Ureter (tissue), 1 donor: Measurements from ENCODE around the gene PHACTR2. TPM values are rescaled to one million over a fixed set of nuclear protein-coding genes. Genes with fewer than 3 reads are reported as not detected.
"Not testable (repeated sequence)": the region's sequence is repeated elsewhere in the genome, so short reads cannot be mapped to it uniquely, and the experiment has no call there.

Source experiments
- DNase-seq: peaks from one replicate; pipeline ENCODE4 v3.0.0-alpha.2; 2020; ENCODE audit warnings: low spot score
- total RNA-seq: library from RNA; stranded (reverse); gene quantifications from one replicate; pipeline ENCODE4 v1.2.4, GENCODE V29; 2023
- donor health status: DM: yes; HTN: yes; CAD: no.

PHACTR2 gene
- total RNA-seq, 1 donor from 2014 or later, result 93.2 TPM

DNA sequence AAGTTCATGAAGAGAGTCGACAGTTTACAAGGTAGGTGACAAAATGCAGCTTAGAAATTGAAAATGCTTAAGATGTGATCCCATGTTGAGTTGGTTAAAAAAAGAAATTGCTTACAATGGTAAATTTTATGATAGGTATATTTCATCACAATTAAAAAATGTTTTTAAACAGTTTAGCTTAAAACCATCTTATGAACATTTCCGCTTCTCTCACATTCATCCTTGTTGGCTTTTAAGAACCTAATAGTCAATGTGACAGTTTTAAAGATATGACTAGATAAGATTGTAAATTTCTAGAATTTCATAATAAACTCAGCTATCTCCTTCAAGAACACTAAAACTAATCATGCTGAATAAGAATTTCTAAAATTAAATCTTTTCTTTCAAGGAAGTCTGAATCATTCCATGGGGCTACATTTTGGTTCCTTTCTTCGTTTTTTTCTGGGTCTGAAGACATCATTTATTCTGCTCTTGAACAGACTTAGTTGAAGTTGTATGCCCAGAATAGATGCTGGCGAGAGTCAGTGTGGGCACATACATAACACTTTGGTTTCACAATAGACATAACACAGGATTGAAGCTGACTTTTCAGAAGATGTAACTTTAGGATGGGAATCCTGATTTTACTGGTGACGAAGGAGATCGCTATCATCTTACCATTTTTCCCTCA, 129.5 kb downstream of the PHACTR2 start:
- DNase-seq, result no peak

DNA sequence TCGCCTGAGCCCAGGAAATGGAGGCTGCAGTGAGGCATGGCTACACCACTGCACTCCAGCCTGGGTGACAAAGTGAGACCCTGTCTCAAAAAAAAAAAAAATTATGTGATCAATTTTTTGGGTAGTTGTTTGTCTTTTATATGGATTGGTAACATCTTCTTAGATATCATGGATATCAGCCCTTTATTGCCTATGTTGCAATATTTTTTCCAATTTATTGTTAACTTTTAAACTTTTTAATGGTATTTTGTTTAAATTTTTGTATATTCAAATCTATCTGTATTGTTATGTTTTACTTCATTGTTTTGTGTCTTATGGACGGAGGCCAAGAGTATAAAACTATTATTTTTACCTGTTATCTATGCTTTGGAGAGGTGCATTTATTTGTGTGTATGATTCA, 133.0 kb downstream of the PHACTR2 start:
- DNase-seq, result no peak

DNA sequence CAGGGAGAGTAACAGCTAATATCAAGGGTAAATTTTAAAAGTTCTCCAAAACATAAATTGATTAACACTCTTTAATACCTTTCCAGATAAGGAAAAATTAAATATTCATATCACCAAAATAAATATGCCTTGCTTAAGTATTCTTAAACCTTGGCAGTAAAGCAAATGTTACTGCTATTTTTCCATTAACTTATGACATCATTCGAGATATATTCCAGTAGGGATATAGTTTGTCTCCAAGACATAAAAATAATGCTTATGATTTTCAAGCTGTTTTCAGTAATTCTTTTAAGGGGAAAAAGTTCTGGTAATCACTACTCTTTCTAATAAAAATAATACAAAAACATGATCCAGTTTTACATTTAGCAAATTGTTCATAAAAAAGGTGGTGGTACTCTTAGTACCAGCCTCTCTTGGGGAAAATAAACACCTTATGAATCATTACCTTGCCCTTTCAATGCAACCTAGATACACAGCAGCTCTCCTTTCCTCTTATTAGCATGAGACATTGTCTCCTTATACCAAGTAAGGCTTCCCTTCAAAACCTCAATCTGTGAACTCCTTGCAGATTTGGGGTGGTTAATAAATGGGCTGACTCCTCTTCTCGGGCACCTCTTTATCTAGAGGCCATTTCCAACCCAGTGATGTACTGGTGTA, 133.9 kb downstream of the PHACTR2 start:
- DNase-seq, result no peak

DNA sequence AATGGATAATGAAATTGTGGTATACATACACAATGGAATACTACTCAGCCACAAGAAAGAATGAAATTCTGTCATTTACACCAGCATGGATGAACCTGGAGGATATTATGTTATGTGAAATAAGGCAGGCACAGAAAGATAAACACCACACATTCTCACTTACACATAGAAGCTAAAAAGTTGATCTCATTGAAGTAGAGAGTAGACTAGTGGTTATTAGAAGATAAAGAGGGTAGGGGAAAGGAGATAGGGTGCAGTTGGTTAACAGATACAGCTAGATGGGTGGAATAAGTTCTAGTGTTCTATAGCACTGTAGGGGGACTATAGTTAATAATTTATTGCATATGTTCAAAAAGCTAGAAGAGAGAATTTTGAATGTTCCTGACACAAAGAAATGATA, 139.9 kb downstream of the PHACTR2 start:
- DNase-seq, result no peak

DNA sequence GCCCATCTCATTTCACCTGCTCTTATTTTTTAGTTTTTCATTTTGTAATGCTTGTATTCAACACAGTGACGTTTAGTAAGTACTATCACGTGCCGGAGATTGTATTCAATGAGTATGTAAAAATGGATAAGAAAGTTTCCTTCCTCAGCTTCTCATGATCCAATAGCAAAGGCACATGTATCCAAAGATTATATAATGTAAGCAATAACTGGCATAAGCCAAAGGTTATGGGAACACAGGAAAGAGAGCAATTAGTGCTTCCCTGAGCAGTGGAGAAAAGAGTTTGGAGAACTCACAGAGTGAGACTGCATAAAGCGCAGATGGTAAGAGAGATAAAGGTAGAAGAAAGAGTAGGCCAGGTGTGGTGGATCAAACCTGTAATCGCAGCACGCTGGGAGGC, 143.6 kb downstream of the PHACTR2 start:
- no peak for DNase-seq

DNA sequence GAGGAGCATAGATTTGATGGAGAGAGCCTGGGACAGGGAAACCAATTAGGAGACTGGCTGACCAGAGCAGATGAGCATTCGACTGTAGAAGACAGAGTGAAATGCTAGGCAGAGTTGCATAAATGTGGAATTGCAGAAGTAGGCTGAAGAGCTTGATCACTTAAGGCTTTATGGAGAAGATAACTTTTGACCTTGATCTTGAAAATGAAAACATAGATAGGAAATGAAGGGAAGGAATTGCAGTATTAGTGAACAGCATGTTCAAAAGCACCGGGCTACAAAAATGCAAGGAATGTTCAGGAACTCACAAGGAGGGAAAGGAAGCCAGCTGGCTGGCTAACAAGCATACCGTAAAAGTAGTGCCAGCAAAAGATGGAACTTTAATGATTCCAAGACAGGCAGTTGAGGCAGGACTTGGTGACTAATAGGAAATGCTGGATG, 144.8 kb downstream of the PHACTR2 start:
- DNase-seq, result no peak

DNA sequence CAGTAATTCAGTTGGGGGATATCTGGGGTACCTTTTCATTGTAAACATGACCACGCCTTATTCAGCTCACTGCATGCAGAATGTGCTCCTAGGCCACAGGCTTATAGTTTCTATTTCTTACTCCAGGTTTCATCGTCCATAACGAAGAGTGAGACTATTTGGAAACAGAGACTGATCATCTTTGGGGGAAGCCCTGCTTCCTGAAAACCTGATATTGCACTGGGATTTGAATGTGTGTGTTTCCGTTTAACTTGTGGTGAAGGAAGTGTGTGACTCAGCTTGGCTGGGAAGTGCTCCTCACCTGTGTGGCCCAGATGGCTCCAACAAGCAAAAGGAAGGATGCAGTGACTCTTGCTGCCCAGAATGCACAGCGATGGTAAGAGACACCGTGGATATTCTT, 145.8 kb downstream of the PHACTR2 start:
- DNase-seq, result no peak

DNA sequence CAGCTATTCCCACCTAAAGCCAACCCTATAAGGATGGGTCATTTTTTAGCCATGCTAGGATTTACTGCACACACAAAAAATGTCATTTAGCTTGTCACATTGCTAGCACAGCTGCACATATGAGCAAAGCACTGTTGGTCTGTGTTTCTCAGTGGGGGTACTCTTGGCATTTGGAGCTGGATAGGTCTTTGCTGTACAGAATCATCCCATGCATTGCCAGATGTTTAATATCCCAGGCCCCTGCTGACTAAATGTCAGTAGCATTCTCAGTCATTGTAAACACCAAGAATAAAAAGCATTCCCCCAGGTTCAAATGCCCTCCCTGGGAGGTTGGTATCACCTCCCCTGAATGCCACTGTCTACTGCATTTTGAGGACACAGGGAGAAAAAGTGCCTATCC, 150.8 kb downstream of the PHACTR2 start:
- DNase-seq, result no peak

DNA sequence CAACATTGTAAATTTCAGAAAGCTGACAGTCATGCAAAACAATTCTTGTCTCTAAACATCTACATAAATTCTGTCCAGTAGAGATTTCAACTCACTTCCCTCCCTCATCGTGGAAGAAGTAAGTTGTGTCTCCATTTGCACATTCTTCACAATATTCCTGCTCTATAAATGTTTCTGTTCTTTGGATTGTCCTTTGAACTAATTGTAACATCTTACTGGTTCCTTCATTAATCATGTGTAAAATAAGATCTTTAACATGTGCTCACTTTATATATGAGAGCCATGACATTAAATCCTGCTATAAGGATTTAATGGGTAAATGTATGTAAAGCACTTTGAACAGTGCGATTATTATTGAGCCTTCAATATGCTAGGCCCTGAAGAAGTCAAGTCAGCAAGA, 158.4 kb downstream of the PHACTR2 start:
- no peak for DNase-seq

DNA sequence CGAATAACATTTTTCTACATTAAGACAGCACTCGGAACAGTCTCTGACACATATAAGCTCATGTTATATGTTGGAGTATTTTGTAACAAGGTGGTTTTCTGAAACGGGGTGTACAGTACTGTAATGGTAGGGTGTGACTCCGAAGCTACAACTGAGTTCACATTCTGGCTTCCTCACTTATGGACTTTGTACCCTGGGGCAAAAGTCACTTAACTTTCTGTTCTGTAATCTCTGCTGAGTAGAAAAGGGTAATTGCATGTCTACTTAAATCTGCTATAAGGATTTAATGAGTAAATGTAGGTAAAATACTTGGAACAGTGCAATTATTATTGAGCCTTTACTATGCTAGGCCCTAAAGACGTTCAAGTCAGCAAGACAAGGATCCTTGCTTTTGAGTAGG, 160.6 kb downstream of the PHACTR2 start:
- no peak for DNase-seq

DNA sequence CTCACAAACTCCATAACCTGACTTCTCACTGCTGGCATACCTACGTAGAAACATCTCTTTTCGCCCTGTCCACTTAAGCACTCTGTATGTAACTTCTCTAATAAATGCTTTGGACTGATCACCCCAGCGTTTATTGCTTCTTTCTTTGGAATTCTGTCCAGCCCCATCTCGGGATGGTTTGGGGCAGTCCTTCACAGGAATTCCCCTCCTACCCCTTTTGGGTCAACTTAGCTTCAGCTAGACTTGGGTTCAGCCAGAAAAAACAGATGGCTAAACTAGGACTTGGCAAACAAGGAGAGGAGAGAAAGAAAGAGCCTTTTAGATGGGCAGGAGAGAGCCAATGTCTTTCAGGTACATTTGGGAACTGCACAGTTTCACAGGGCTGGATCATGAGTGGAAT, 161.4 kb downstream of the PHACTR2 start:
- no peak for DNase-seq

DNA sequence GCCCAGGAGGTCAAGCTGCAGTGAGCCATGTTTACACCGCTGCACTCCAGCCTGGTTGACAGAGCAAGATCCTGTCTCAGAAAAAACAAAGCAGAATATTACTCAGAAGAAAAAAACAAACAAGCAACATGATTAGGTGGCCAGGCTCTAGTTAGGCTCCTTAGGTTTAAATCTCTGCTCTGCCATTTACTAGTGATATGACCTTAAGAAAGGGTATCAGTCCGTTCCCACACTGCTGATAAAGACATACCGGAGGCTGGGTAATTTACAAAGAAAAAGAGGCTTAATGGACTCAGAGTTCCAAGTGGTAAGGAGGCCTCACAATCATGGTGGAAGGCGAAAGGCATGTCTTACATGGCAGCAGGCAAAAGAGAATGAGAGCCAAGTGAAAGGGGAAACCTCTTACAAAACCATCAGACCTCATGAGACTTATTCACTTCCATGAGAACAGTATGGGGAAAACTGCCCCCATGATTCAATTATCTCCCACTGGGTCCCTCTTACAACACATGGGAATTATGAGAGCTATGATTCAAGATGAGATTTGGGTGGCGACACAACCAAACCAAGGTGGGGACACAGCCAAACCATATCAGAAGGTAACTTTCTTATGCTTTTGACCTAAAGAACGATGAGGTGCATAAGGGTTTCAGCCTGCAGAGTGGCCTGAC, 163.0 kb downstream of the PHACTR2 start:
- DNase-seq, result no peak

DNA sequence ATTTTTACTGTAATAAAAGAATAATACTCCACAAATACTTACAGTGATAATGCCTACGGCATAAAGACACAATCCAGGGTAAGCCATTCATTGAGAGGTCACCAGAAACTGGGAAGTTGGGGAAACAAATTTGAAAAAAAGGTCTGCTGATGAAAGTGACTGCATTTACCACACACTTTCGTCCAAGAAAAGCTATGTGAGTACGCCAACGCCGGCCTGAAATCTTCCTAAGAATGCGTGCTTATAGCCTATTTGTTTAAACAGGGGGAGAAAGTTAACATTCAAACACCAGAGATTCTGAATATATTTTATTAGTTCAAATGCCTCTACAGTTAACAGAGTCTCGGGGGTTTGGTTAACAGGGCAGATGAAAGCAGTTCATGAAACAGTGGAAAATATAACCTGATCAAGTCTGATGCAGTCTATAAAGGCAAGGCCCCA, 164.7 kb downstream of the PHACTR2 start:
- DNase-seq, result no peak

DNA sequence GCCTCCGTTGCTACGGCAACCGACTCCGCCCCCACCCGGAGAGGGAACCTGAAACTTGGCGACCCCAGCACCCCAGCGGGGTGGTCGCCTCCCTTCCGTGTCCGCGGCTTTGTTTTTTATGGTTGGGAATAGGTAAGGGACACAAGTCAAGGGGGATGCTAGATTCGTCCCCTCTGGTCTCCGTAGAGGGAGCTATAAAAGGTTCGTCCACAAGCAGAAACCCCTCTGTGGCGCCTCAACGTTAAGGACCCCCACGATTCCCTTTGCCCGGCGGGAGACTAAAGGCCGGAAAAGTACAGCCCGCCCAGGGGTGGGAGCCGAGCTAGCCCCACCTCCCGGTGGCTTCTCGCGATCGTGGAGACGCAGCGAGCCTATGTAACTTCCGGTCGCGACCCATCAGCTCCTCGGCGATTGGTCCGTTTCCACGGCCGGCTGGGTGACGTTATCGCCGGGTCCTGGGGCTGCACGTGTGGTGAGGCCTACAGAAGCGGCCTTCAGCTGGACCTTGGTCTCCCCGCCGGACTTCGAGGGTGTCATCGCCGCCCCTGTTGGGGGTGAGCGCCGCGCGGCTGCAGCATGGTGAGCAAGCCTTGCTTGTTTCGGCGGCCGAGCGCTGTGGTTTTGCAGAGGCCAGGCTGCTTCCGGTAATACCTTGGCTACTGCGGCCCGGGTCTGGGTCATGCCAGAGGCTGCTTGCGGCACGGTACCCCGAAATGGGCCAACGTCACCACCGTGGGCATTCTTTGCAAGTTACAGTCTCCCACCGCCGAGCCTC, 165.3 kb downstream of the PHACTR2 start, which contains the start of gene LTV1:
LTV1 (plus strand) TSS at position 437 of the 775 bp plus-strand sequence; CDS start at position 577, 140 bp downstream.
- peak; percentile 97 for DNase-seq

DNA sequence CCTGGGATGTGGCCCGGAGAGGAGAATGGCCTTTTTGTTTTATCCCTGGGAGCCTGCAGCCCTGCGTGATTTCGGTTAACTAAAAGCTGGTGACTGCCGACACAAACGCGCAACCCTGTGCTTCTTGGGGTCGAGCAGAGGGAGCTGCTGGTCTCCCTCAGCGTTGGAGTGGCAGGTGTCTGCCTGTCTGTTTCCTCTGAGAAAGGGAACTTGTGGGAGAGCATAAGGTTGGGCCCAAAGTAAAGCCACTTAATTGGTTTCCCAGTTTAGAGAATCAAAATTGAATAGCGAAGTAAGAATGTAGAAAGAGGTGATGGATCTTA, 165.9 kb downstream of the PHACTR2 start:
- DNase-seq, result no peak

DNA sequence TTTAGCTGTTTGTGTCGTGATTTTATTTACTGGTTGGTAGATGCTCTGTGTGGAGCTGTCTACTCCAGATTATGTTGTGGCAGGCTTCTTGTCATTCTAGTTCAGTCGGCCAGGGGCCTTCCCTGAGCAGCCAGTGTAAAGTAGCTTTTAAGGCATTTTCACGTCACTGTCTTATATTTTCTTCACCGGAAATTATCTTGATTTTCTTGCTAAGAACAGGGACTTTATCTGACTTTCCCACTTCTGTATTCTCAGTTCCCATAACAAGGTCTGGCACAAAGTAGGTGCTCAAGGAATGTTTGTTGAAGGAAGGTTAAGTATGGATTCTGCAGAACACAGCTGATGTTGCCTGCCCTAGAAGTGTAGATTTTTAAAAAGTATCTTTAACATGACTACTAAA, 166.2 kb downstream of the PHACTR2 start:
- no peak for DNase-seq

DNA sequence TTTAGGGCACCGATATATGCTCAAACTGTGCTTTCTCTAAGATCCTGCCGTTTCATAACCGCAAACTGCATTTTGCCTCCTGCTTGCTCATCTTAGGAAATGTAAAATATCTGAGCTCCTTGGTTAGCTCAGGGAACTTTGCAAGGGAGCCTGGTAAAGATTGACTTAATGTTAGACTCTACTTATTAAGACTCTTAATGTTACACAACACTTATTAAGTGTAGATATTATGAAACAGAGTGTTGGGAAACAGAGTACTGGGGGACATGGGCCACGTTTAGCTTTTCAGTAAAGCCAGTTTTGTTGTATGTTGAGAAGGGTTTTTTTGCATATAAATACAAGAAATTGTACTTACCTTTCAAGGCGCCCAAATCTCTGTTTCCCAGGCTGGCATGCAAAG, 167.3 kb downstream of the PHACTR2 start:
- no peak for DNase-seq

DNA sequence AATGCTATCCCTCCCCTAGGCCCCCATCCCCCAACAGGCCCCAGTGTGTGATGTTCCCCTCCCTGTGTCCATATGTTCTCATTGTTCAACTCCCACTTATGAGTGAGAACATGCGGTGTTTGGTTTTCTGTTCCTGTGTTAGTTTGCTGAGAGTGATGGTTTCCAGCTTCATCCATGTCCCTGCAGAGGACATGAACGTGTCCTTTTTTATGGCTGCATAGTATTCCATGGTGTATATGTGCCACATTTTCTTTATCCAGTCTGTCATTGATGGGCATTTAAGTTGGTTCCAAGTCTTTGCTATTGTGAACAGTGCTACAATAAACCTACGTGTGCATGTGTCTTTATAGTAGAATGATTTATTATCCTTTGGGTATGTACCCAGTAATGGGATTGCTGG, 173.9 kb downstream of the PHACTR2 start:
- DNase-seq, result not testable (repeated sequence)

DNA sequence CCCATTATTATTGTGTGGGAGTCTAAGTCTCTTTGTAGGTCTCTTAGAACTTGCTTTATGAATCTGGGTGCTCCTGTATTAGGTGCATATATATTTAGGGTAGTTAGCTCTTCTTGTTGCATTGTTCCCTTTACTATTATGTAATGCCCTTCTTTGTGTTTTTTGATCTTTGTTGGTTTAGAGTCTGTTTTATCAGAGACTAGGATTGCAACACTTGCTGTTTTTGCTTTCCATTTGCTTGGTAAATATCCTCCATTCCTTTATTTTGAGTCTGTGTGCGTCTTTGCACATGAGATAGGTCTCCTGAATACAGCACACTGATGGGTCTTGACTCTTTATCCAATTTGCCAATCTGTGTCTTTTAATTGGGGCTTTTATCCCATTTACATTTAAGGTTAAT, 177.3 kb downstream of the PHACTR2 start:
- DNase-seq, result not testable (repeated sequence)

DNA sequence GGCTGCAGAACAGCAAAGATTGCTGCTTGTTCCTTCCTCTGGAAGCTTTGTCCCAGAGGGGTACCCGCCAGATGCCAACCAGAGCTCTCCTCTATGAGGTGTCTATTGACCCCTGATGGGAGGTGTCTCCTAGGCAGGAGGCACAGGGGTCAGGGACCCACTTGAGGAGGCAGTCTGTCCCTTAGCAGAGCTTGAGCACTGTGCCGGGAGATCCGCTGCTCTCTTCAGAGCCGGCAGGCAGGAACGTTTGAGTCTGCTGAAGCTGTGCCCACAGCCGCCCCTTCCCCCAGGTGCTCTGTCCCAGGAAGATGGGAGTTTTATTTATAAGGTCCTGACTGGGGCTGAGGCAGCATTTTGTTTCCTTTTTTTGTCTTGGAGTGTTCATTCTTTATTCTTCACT, 179.0 kb downstream of the PHACTR2 start:
- DNase-seq, result not testable (repeated sequence)

DNA sequence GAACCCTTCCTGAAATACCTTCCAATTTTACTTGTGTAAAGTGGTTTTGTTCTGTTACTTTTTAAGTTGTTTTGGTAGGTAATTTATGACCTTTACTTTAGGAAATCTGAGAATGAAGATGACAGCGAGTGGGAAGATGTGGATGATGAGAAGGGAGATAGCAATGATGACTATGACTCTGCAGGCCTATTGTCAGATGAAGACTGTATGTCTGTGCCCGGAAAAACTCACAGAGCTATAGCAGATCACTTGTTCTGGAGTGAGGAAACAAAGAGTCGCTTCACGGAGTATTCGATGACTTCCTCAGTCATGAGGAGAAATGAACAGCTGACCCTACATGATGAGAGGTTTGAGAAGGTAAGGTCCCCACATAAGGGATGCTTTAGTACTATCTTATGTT, 179.9 kb downstream of the PHACTR2 start:
- DNase-seq, result no peak
